SKM-1 treated with dmso at 0.1 percent for 144 hours (cell line): ENCODE measurements around the gene ARAP2.

ENCODE experiments used
- DNase-seq: peaks from one replicate; lab custom pipeline; 2025; ENCODE audit not compliant: unreplicated experiment; lab: John Stamatoyannopoulos, UW

The ARAP2 gene

DNA sequence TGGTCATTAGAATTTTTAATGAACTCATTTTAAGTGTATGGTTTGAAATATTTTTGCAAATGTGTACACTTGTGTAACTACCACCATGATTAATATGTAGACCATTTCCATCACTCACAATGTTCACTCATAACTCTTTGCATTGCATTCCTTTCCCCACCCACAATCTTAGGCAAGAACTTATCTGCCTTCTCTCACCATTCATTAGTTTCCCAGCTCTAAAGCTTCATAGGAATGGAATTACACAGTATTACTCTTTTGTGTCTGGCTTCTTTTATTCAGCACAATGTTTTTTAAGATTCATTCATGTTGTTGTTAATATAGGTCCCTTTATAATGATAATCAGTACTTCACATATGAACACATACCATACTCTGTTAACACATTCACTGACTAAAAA, 106.1 kb downstream of the ARAP2 start:
- DNase-seq = no peak

DNA sequence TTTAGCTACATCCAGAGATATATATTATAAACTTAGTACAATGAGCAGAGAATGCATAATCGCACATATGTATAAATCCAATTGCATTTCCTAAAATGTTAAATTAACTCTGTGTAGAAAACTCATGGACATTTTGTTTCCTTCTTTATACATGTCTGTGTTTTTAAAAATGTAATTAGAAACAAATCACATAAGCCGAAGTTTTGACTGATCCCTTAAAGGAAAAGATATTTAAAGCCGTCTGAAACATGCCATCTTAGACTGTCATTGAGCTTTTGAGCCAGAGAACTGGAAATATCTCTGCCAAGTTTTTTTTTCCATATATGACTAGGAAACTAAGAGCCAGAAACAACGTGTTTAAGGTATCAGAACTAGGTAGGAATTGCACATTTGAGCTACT, 107.0 kb downstream of the ARAP2 start:
- no peak for DNase-seq

DNA sequence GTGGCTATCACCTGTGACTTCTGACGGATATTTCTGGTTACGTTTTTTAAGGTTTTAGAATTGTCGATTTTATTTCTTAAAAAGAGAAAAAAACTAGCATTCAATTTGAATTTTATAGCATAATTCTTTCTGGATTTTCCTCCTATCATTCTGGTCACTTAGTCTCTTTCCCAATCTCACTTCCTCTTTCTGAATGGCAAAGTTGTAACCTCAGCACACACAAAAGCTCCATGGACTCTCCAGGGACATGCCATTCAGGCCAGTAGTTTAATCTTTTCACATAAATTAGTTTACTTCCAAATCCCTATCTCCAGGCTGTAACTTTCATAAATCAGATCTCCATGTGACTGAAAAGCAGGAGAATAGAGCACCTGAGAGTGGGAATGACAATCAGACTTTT, 110.7 kb downstream of the ARAP2 start:
- DNase-seq = peak; percentile 84

- DNase-seq = no peak
These were observed 111.2 kb downstream of the ARAP2 start for GRCh38 chr4:36133086-36133485.

GRCh38 chr4:36130641-36131040, 113.7 kb downstream of the ARAP2 start:
- no peak for DNase-seq

- DNase-seq = no peak
These were observed 115.6 kb downstream of the ARAP2 start for GRCh38 chr4:36128689-36129088.

DNA sequence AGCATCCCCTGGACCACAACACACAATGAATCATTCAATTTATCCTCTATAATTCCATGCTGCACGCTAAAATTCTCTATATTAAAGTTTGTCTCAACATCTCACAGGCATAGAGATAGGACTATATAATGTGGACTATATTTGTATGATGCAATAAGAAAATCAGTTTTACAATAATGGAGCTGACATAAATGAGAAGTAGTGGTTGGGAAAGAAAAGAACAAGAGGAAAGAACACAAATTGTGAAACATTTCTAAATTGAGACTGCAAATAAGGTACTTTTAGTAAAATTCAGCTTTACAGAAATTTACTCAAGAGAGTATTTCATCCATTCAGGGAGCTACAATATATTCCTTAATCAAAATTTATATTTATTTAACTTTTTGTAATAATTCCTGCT, 120.4 kb downstream of the ARAP2 start:
- DNase-seq = peak; percentile 77

DNA sequence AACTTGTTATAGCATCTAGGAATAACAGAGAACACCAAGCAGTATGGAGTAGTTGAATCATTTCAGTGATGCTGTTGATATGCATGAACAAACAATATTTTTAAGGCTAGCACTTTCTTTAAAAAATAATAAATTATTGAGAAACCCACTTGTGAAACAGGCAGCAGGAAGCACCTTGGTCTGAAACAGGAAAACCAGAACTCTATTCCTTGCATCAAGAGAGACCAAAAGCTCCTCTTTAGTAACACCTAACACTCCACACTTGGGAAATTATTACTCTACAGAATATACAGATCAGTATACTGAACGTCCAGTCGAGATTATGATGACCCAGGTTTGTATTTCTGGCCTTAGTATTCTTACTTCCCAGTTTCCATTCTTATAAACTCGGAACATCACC, 129.0 kb downstream of the ARAP2 start:
- peak; percentile 51 for DNase-seq

GRCh38 chr4:36111172-36111571, 133.1 kb downstream of the ARAP2 start:
- DNase-seq = no peak

DNA sequence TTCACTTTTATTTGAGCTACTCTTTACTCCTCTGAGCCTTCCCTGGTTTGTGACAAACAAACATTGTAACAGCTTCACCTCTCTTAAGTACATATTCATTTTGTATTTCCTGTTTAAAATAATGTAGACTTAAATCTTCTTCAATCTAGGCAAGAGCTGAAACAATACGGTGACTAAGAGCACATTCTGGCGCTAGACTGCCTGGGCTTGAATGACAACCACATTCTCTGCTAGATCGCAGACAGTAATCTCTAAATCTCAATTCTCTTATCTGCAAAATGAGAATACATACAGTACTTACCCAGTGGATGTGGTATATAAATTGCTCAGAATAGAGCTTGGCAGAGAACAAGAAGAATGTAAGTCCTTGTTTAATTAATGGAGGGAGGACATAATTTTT, 144.8 kb downstream of the ARAP2 start:
- DNase-seq = no peak

- DNase-seq = no peak
These were observed 149.3 kb downstream of the ARAP2 start for GRCh38 chr4:36094995-36095394.

GRCh38 chr4:36091997-36092396, 152.3 kb downstream of the ARAP2 start:
- DNase-seq = no peak

GRCh38 chr4:36088542-36088941, 155.8 kb downstream of the ARAP2 start:
- no peak for DNase-seq

GRCh38 chr4:36086261-36086786, 158.0 kb downstream of the ARAP2 start:
- no peak for DNase-seq

DNA sequence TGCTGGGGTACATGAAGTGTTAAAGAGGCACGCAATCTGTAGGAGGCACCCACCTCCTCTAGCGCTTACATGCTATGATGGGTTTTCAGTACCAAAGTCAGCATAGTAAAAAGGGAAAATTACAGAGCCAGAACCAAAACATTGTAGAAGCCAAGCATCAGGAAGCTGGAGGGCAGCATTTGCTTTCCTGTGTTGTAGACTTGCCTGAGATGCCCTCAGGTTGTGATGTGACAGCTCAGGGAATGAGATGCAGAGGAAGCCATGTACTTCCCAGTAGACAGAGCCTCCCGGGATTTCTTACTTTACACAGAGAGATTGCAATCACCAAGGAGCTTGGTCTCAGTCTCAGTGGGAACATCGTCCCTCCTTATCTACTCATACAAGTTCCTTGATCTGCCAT, 161.5 kb downstream of the ARAP2 start:
- DNase-seq = no peak

- no peak for DNase-seq
These were observed 163.1 kb downstream of the ARAP2 start for GRCh38 chr4:36081185-36081584.

DNA sequence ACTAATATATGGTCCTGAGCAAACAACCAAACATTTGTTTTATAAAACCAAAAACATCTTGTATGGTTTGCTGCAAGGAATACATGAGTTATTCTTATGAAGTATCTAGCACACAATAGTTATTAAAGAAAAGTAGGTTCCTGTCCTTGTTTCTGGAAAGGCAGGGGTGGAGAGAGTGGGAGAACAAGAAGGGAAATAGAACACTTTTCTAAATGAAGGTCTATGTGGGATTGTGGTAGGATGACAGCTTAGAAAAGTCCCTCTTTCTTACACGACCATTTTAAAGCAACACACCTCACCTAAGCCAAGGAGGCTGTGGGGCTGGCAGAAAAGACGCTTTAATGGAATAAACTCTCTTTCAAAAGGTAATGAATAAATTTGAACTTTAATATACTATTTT, 164.6 kb downstream of the ARAP2 start:
- DNase-seq = no peak

DNA sequence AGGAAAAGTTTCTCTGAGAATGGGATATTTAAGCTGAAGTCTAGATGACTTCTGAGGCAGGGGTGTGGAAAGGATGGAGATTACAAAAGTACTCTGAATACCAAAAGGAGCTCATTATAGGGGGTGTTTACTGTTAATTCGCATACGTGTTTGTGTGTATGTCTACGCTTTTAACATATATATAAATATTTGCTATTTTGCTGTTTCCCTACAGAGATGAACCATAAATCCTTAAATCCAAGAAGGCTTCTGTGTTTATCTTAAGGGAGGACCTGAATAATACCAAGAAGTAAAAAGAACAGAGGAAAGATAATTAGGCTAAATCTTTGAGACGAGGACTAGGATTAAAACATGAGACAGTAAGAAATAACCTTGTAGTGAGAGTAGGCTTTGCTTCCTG, 166.0 kb downstream of the ARAP2 start:
- no peak for DNase-seq

GRCh38 chr4:36072529-36072928, 171.8 kb downstream of the ARAP2 start:
- no peak for DNase-seq

- peak; percentile 15 for DNase-seq
These were observed 177.2 kb downstream of the ARAP2 start for GRCh38 chr4:36067116-36067515.

DNA sequence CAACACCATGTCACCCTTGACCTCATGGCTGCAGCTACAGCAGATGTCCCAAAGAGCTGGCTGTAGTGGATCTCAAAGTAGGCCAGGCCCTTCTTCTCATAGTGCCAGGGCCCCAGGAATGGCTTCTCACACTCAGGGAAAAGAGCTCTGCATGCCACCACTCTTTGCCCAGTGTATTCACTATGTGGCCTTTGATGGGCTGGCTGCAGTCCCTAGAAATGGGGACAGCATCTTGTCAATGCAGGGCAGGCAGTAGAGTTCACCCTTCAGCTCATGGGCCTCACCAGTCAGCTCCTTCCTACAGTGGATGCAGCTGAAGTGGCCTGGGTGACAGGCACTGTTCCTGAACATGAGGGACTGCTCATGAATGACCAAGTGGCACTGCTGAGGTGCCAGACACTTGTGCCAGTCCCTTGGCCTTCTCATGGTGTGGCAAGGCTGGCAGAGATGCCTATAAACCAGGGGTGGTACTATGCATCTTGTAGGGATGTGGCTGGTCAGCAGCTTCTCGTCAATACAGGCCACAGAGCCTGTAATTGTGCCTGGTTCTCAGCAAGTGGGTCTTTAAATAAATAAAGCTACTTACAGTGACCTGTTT, 178.9 kb downstream of the ARAP2 start:
- no peak for DNase-seq

DNA sequence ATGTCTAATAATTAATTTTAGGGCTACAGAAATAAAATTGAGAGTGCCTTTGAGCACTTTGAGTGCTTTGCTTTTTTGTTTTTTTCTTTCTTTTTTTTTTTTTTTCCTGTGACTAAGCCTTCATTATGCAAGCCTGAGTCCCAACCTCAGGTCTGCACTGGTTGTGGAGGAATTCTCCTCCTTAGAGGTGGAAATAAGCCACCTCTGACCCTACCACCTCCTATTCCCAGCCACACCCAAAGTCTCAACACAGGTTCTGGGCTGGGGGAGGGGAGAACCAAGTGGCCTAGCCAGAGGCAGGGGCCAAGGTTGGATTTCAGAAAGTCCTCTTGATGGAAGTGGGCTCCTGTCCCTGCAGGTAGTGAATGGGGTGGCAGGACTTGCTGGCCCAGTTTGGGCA, 180.2 kb downstream of the ARAP2 start:
- no peak for DNase-seq

GRCh38 chr4:36056136-36056535, 188.2 kb downstream of the ARAP2 start:
- DNase-seq = no peak
